Thoracic aorta (tissue), 2 donors: ENCODE results near the gene SYK. TPM values are rescaled to one million over a fixed set of nuclear protein-coding genes. Genes with fewer than 3 reads are reported as not detected.

Experiments
- ATAC-seq: fragments of 150-250 bp; one replicate; pipeline ENCODE4 v1.8.0; 2017; ENCODE audit warnings: low read depth; ENCODE audit not compliant: insufficient number of reproducible peaks, low FRiP score
- DNase-seq: peaks from one replicate; pipeline ENCODE4 v3.0.0-alpha.2; 2020; ENCODE audit warnings: low spot score
- H3K27ac ChIP-seq, 2 donors: fragments of 200-600 bp; sonication (generic); 1 replicate in 1 of 2; 2 replicates in 1 of 2; pipeline ENCODE4 v1.5.1; 2016; ENCODE audit warnings: mild to moderate bottlenecking in 2 of 2, moderate library complexity in 2 of 2
- H3K27me3 ChIP-seq: fragments of 200-600 bp; sonication (generic); replicated peaks from 2 replicates; pipeline ENCODE4 v1.6.0; 2016; ENCODE audit warnings: mild to moderate bottlenecking; ENCODE audit not compliant: insufficient read depth
- H3K36me3 ChIP-seq: fragments of 200-600 bp; sonication (generic); one replicate; pipeline ENCODE4 v1.5.1; 2016
- H3K4me1 ChIP-seq, 2 donors: fragments of 200-600 bp; sonication (generic); 1 replicate in 1 of 2; 2 replicates in 1 of 2; pipeline versions ENCODE4 v1.5.1 to v1.6.0; 2016; ENCODE audit warnings: low read depth in 2 of 2, mild to moderate bottlenecking in 1 of 2; ENCODE audit not compliant: control insufficient read depth in 1 of 2
- H3K4me3 ChIP-seq: fragments of 200-600 bp; sonication (generic); 2 replicates; pipeline ENCODE4 v1.5.1; 2016; ENCODE audit warnings: mild to moderate bottlenecking
- H3K9me3 ChIP-seq: fragments of 200-600 bp; sonication (generic); 2 replicates; pipeline ENCODE4 v1.5.1; 2016
- CTCF ChIP-seq: fragments of 200-600 bp; sonication (generic); IDR thresholded peaks from one replicate; pipeline ENCODE4 v1.5.1; 2019; ENCODE audit warnings: antibody characterized with exemption
- total RNA-seq, 2 donors: library from RNA; depleted of rRNA; stranded (reverse); fragments of >200 nt; gene quantifications; one replicate each; pipeline versions ENCODE4 v1.1.0 to v1.2.3, GENCODE V29; 2016

Gene SYK
- total RNA-seq, 2 donors from 2014 or later, result 18.1 to 23.3 TPM

DNA sequence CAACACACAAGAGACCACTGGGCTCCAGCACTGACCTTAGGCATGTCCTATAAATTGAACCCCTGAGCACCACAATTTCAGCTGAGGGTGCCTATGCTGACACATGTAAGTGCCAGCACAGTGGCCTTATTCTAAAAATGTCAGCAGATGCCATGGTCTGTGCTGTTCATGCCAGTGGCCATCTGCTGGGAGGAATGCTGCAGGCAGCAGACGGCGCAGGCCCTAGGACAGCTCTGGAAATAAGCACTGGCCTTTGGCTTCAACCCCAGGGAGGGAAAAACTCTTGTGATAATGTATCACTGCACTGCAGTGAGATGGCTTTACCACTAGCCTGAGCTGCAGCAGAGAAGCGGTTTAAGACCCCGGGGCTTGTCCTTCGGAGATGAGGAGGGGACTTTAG, 98.5 kb downstream of the SYK start:
- Histone ChIP-seq H3K9me3 (no peaks in the 10 kb centered on the region), H3K4me1 (no peaks in the 10 kb centered on the region), H3K36me3 (no peaks in the 10 kb centered on the region), H3K4me3 (no peak overlapping the region), H3K27ac (no peak overlapping the region), H3K27me3 (no peaks in the 10 kb centered on the region)
- no peak for DNase-seq
- TF ChIP-seq CTCF, result no peak
- no peak for ATAC-seq

GRCh38 chr9:90901933-90902332, 100.3 kb downstream of the SYK start:
- Histone ChIP-seq H3K9me3 (no peaks in the 10 kb centered on the region), H3K27ac (no peak overlapping the region), H3K36me3 (no peaks in the 10 kb centered on the region), H3K4me3 (no peak overlapping the region), H3K27me3 (no peaks in the 10 kb centered on the region), H3K4me1 (no peaks in the 10 kb centered on the region)
- DNase-seq (no peak), ATAC-seq (no peak)
- no peak for TF ChIP-seq CTCF

DNA sequence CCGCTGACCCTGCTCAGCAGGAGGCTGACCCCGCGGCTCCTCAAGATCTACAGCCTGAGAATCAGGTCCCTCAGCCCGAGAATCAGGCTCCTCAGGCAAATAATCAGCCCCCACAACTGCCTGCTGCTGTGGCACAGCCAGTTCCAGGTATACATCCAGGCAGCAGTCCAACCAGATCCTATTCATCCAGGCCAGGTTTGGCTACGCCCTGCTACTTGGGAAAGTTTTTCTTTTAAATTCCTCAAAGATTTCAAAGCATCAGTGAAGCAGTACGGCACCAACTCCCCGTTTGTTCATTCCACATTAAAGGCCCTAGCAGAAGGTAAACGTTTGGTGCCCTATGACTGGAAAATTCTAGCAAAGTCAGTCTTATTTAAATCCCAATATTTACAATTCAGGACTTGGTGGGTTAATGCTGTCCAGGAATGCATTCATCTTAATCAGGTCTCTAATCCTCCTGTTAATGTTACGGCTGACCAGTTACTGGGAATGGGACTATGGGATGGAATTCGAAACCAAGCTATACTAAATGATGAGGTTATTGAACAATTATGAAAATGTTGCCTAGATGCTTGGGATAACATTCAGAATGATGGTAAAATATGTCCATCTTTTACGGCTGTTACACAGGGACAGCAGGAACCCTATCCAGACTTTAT, 102.3 kb downstream of the SYK start:
- ATAC-seq (no peak), DNase-seq (no peak)
- Histone ChIP-seq H3K36me3 (no peaks in the 10 kb centered on the region), H3K27ac (no peak overlapping the region), H3K27me3 (no peaks in the 10 kb centered on the region), H3K4me1 (no peaks in the 10 kb centered on the region), H3K9me3 (no peaks in the 10 kb centered on the region), H3K4me3 (no peak overlapping the region)
- TF ChIP-seq CTCF, result no peak

- ATAC-seq, result no peak
Observed at GRCh38 chr9:90904706-90905478, 103.3 kb downstream of the SYK start.

More at GRCh38 chr9:90904706-90905478, 103.3 kb downstream of the SYK start:
- H3K27me3 ChIP-seq, result no peaks in the 10 kb centered on the region
- no peak overlapping the region for H3K27ac ChIP-seq
- TF ChIP-seq CTCF, result no peak
- H3K4me1 ChIP-seq, result no peaks in the 10 kb centered on the region
- H3K9me3 ChIP-seq, result no peaks in the 10 kb centered on the region
- H3K4me3 ChIP-seq, result no peak overlapping the region
- H3K36me3 ChIP-seq, result no peaks in the 10 kb centered on the region
- no peak for DNase-seq
